H9 (cell line): ENCODE results near the gene IP6K3. TPM values are rescaled to one million over a fixed set of nuclear protein-coding genes. Genes with fewer than 3 reads are reported as not detected.

Experiments used
- DNase-seq: peaks from one replicate; pipeline ENCODE4 v3.0.0-alpha.2; 2017
- H2AFZ ChIP-seq: one replicate; pipeline ENCODE4 v1.6.1; 2013; ENCODE audit warnings: mild to moderate bottlenecking, low read length, control low read depth, moderate library complexity
- H2AK5ac ChIP-seq: 2 replicates; pipeline ENCODE4 v1.6.1; 2013; ENCODE audit warnings: low read length, control low read depth, mixed read lengths; ENCODE audit not compliant: insufficient read length
- H2BK120ac ChIP-seq: one replicate; pipeline ENCODE4 v1.6.1; 2013; ENCODE audit warnings: low read depth, mild to moderate bottlenecking, low read length, control low read depth, inconsistent platforms; ENCODE audit not compliant: poor library complexity, severe bottlenecking
- H2BK12ac ChIP-seq: 2 replicates; pipeline ENCODE4 v1.6.1; 2013; ENCODE audit warnings: low read length, control low read depth, mixed read lengths, low read depth; ENCODE audit not compliant: insufficient read length
- H2BK15ac ChIP-seq: 2 replicates; pipeline ENCODE4 v1.6.1; 2013; ENCODE audit warnings: low read depth, low read length, control low read depth
- H2BK20ac ChIP-seq: one replicate; pipeline ENCODE4 v1.6.1; 2013; ENCODE audit warnings: low read depth, mild to moderate bottlenecking, low read length, control low read depth, inconsistent platforms; ENCODE audit not compliant: poor library complexity, severe bottlenecking
- H2BK5ac ChIP-seq: 2 replicates; pipeline ENCODE4 v1.6.1; 2013; ENCODE audit warnings: low read length, control low read depth, mixed read lengths; ENCODE audit not compliant: insufficient read length
- H3K14ac ChIP-seq: 2 replicates; pipeline ENCODE4 v1.6.1; 2013; ENCODE audit warnings: low read length, control low read depth; ENCODE audit not compliant: insufficient read depth
- H3K18ac ChIP-seq: 2 replicates; pipeline ENCODE4 v1.6.1; 2013; ENCODE audit warnings: low read depth, mild to moderate bottlenecking, mixed read lengths, low read length, control low read depth; ENCODE audit not compliant: insufficient read length
- H3K23ac ChIP-seq: 2 replicates; pipeline ENCODE4 v1.6.1; 2013; ENCODE audit warnings: low read length, control low read depth, mixed read lengths, low read depth; ENCODE audit not compliant: insufficient read length
- H3K23me2 ChIP-seq: 2 replicates; pipeline ENCODE4 v1.6.1; 2013; ENCODE audit warnings: low read depth, mild to moderate bottlenecking, mixed read lengths, low read length, control low read depth; ENCODE audit not compliant: insufficient read length, poor library complexity, severe bottlenecking
- H3K27ac ChIP-seq: 2 replicates; pipeline ENCODE4 v1.5.1; 2013; ENCODE audit warnings: low read length, control low read depth, mixed read lengths, low read depth; ENCODE audit not compliant: insufficient read length
- H3K27me3 ChIP-seq: 2 replicates; pipeline ENCODE4 v1.6.1; 2013; ENCODE audit warnings: low read length, control low read depth, inconsistent platforms; ENCODE audit not compliant: insufficient read depth
- H3K4ac ChIP-seq: 2 replicates; pipeline ENCODE4 v1.6.1; 2013; ENCODE audit warnings: low read depth, mild to moderate bottlenecking, control low read depth, inconsistent platforms, low read length, moderate library complexity
- H3K4me1 ChIP-seq: 2 replicates; pipeline ENCODE4 v1.6.1; 2013; ENCODE audit warnings: low read length, control low read depth, inconsistent platforms; ENCODE audit not compliant: insufficient read depth
- H3K4me2 ChIP-seq: 2 replicates; pipeline ENCODE4 v1.6.1; 2013; ENCODE audit warnings: low read length, control low read depth, mixed read lengths; ENCODE audit not compliant: insufficient read length, insufficient read depth
- H3K56ac ChIP-seq: 2 replicates; pipeline ENCODE4 v1.6.1; 2013; ENCODE audit warnings: low read depth, mild to moderate bottlenecking, mixed read lengths, low read length, control low read depth; ENCODE audit not compliant: insufficient read length
- H3K79me1 ChIP-seq: 2 replicates; pipeline ENCODE4 v1.6.1; 2013; ENCODE audit warnings: low read depth, mild to moderate bottlenecking, moderate library complexity, low read length, control low read depth, inconsistent platforms; ENCODE audit not compliant: insufficient read depth, poor library complexity, severe bottlenecking
- H3K79me2 ChIP-seq: 2 replicates; pipeline ENCODE4 v1.6.1; 2013; ENCODE audit warnings: low read length, control low read depth, inconsistent platforms; ENCODE audit not compliant: insufficient read depth
- H3K9ac ChIP-seq: 2 replicates; pipeline ENCODE4 v1.6.1; 2013; ENCODE audit warnings: low read length, control low read depth, mixed read lengths; ENCODE audit not compliant: insufficient read length; ENCODE audit errors: extremely low read depth
- H3K9me3 ChIP-seq: one replicate; pipeline ENCODE4 v1.6.1; 2013; ENCODE audit warnings: low read depth, low read length, inconsistent platforms; ENCODE audit not compliant: control insufficient read depth
- H3T11ph ChIP-seq: one replicate; pipeline ENCODE4 v1.6.1; 2013; ENCODE audit warnings: mild to moderate bottlenecking, low read length, control low read depth, inconsistent platforms
- H4K20me1 ChIP-seq: one replicate; pipeline ENCODE4 v1.6.1; 2013; ENCODE audit not compliant: control insufficient read depth, insufficient read length, insufficient read depth
- H4K5ac ChIP-seq: 2 replicates; pipeline ENCODE4 v1.6.1; 2013; ENCODE audit warnings: low read depth, mild to moderate bottlenecking, mixed read lengths, low read length, control low read depth; ENCODE audit not compliant: insufficient read length
- H4K8ac ChIP-seq: replicated peaks from 2 replicates; pipeline ENCODE4 v1.6.1; 2013; ENCODE audit warnings: low read length, control low read depth, mixed read lengths, low read depth; ENCODE audit not compliant: insufficient read length
- H4K91ac ChIP-seq: 2 replicates; pipeline ENCODE4 v1.6.1; 2013; ENCODE audit warnings: low read depth, mild to moderate bottlenecking, moderate library complexity, mixed read lengths, low read length, control low read depth; ENCODE audit not compliant: insufficient read length
- H3K27ac Mint-ChIP-seq, 3 experiments: 2 replicates in 2 of 3; 3 replicates in 1 of 3; pipeline ENCODE4 v1.8.0; 2020 to 2021; ENCODE audit warnings: mixed read lengths in 3 of 3, mild to moderate bottlenecking in 1 of 3, moderate library complexity in 1 of 3
- H3K27me3 Mint-ChIP-seq: 2 replicates; pipeline ENCODE4 v1.8.0; 2021; ENCODE audit warnings: low read depth, mild to moderate bottlenecking, moderate library complexity, mixed read lengths
- H3K36me3 Mint-ChIP-seq, 3 experiments: 2 replicates in 2 of 3; 3 replicates in 1 of 3; pipeline ENCODE4 v1.8.0; 2020 to 2021; ENCODE audit warnings: low read depth in 3 of 3, mixed read lengths in 3 of 3; ENCODE audit not compliant: insufficient read depth in 1 of 3
- H3K4me1 Mint-ChIP-seq, 2 experiments: 2 replicates each; pipeline ENCODE4 v1.8.0; 2020; ENCODE audit warnings: mixed read lengths in 2 of 2
- H3K4me3 Mint-ChIP-seq, 2 experiments: 2 replicates in 1 of 2; 3 replicates in 1 of 2; pipeline ENCODE4 v1.8.0; 2020 to 2021; ENCODE audit warnings: mild to moderate bottlenecking in 2 of 2, mixed read lengths in 2 of 2, moderate library complexity in 1 of 2
- H3K9me3 Mint-ChIP-seq, 2 experiments: 2 replicates in 1 of 2; 3 replicates in 1 of 2; pipeline ENCODE4 v1.8.0; 2020; ENCODE audit warnings: mild to moderate bottlenecking in 2 of 2, mixed read lengths in 2 of 2, moderate library complexity in 1 of 2
- WGBS: extraction: QIAGEN DNeasy Blood & Tissue Kit; methylation state at CpG from one replicate; pipeline ENCODE4 v1.1.7; 2013; ENCODE audit warnings: missing lambda C conversion rate, low lambda C conversion rate, mixed read lengths; ENCODE audit not compliant: insufficient read length; ENCODE audit errors: extremely low coverage; 5-methylcytosine and 5-hydroxymethylcytosine counted together
- total RNA-seq: library from RNA; stranded (reverse); gene quantifications from 2 replicates; pipeline ENCODE4 v1.2.1, GENCODE V29; 2021
- TF ChIP-seq, protein P1 (sequence below): fragments of 200-600 bp; sonication (generic); conservative IDR thresholded peaks from 3 replicates; pipeline ENCODE4 v1.8.0; 2021; ENCODE audit warnings: antibody characterized with exemption, mild to moderate bottlenecking

Gene IP6K3
- total RNA-seq, 1 experiment from 2014 or later: 0.46 TPM

DNA sequence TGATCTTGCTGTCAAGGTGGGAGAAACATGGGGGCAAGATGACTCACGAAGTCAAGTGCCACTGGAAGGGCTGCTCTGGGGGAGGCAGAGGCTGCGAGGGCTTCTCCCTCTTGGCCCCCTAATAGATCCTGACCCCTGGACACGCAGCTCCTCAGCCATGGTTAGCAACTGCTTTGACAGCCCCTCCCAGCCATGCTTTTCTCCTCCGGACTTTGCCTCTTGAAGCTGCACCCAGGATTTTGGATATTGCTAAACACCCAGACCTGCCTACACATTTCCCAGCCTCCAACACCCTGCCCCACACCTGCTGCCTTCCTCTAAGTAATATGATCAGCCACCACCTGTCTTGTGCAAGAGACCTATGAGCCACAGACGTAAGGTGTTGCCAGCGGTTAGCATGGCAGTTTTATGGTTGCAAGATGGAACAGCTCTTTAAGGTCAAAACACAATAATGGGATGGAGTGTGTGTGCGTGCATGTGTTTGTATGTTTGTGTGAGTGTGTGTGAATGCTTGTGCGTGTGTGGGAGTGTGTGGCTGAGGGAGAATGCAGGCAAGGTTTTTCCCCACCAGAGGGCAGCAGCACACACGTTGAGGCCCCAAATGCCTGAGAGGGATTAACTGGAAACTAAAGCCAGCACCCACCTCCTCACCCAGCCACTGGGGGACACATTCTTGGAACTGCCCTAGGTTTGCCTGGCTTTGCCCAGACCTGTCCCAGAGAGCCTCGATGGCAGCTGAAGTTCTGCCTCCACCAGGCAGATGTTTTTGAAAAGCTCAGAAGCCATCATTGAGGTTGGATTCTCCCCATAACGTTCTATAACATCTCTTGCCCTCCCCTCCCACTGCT, 2.5 kb downstream of the IP6K3 start:
- Histone ChIP-seq H4K5ac (no peak overlapping the region), H4K20me1 (no peaks in the 10 kb centered on the region), H3K23me2 (no peaks in the 10 kb centered on the region), H2BK12ac (no peak overlapping the region), H3K9me3 (no peaks in the 10 kb centered on the region), H3K4ac (no peak overlapping the region), H3K27ac (no peak overlapping the region), H4K8ac (no peak overlapping the region), H3K18ac (no peak overlapping the region), H3K79me2 (no peaks in the 10 kb centered on the region), H3K27me3 (no peaks in the 10 kb centered on the region), H3K79me1 (no peaks in the 10 kb centered on the region), H3K4me2 (no peak overlapping the region), H3K4me1 (peaks cover 8% of the 10 kb centered on the region; the same call in 1 of the 2 replicates), H3K23ac (no peak overlapping the region), H3K14ac (no peak overlapping the region), H3K9ac (no peak overlapping the region), H2BK5ac (no peak overlapping the region), H4K91ac (no peak overlapping the region), H2BK120ac (no peak overlapping the region), H3K56ac (no peak overlapping the region), H3T11ph (no peak overlapping the region), H2AK5ac (no peak overlapping the region), H2BK15ac (no peak overlapping the region), H2BK20ac (no peak overlapping the region), H2AFZ (no peak overlapping the region)
- H3K4me1 Mint-ChIP-seq: peaks cover 49 to 57% of the 10 kb centered on the region in 2 experiments
- peaks cover 9% of the 10 kb centered on the region for H3K27me3 Mint-ChIP-seq
- WGBS: no CpG with 5 or more reads among the region's 11 CpGs
- TF ChIP-seq, protein P1, sequence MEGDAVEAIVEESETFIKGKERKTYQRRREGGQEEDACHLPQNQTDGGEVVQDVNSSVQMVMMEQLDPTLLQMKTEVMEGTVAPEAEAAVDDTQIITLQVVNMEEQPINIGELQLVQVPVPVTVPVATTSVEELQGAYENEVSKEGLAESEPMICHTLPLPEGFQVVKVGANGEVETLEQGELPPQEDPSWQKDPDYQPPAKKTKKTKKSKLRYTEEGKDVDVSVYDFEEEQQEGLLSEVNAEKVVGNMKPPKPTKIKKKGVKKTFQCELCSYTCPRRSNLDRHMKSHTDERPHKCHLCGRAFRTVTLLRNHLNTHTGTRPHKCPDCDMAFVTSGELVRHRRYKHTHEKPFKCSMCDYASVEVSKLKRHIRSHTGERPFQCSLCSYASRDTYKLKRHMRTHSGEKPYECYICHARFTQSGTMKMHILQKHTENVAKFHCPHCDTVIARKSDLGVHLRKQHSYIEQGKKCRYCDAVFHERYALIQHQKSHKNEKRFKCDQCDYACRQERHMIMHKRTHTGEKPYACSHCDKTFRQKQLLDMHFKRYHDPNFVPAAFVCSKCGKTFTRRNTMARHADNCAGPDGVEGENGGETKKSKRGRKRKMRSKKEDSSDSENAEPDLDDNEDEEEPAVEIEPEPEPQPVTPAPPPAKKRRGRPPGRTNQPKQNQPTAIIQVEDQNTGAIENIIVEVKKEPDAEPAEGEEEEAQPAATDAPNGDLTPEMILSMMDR: peak; percentile 97
- no peak overlapping the region for H3K27ac Mint-ChIP-seq
- H3K36me3 Mint-ChIP-seq: no peaks in the 10 kb centered on the region; a peak in 1 of 7 replicates
- no peak overlapping the region for H3K4me3 Mint-ChIP-seq
- no peaks in the 10 kb centered on the region for H3K9me3 Mint-ChIP-seq
- DNase-seq: peak; percentile 83
